ENCODE data around the gene ATP9A.

- TF ChIP-seq CTCF (conservative IDR thresholded peaks at IDR 0.05 in 1 of 2, IDR thresholded peaks at IDR 0.05 in 1 of 2; ENCODE audit: extremely low read depth in 1 of 2, insufficient read depth in 1 of 2, low read depth in 1 of 2, low read length in 2 of 2) (no peak), EZH2 (IDR thresholded peaks at IDR 0.05; ENCODE audit: borderline replicate concordance, low read length) (no peak)
Measured at GRCh38 chr20:51750037-51750769, 18.0 kb downstream of the ATP9A start.

Data from mammary epithelial cell (primary cell).